Stimulated activated naive CD8-positive, alpha-beta T cell treated with anti-CD3 and anti-CD28 coated beads, Interleukin-15, Interleukin-2, amounts not matched to agents 100 U/mL and 50 U/mL, for 24 hours (primary cell): ENCODE measurements around the gene PCDHB10.

Experiments used
- ATAC-seq: fragments of 150-1000 bp; cut with Tn5 transposase; one replicate; pipeline ENCODE4 v1.10.0; 2021
- DNase-seq: peaks from one replicate; pipeline ENCODE4 v3.0.0; 2021

PCDHB10 gene

DNA sequence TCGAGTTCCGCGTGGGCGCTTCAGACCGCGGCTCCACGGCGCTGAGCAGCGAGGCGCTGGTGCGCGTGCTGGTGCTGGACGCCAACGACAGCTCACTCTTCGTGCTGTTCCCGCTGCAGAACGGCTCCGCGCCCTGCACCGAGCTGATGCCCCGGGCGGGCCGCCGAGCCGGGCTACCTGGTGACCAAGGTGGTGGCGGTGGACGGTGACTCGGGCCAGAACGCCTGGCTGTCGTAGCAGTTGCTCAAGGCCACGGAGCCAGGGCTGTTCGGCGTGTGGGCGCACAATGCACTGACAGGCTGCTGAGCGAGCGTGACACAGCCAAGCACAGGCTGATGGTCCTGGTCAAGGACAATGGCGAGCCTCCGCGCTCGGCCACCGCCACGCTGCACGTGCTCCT lies 49.3 kb downstream of the PCDHB10 start:
- DNase-seq = no peak
- no peak for ATAC-seq
